Neural cell (in vitro differentiated cells): ENCODE measurements around the gene DENND5B.

Source experiments
- EP300 ChIP-seq: fragments of 450-650 bp; conservative IDR thresholded peaks from 2 replicates; pipeline ENCODE4 v1.6.1; 2014; ENCODE audit warnings: antibody characterized with exemption, mild to moderate bottlenecking, moderate library complexity; ENCODE audit not compliant: poor library complexity, severe bottlenecking
- EZH2 ChIP-seq: fragments of 200-600, 300-800 bp; shearing (Covaris generic), sonication (generic); IDR thresholded peaks from 2 replicates; pipeline ENCODE4 v1.6.1; 2014; ENCODE audit warnings: antibody characterized with exemption, low read length, borderline replicate concordance, mild to moderate bottlenecking; ENCODE audit not compliant: insufficient read depth, poor library complexity, severe bottlenecking
- RAD21 ChIP-seq: fragments of 450-650 bp; conservative IDR thresholded peaks from 2 replicates; pipeline ENCODE4 v1.6.1; 2014; ENCODE audit warnings: antibody characterized with exemption, mild to moderate bottlenecking, moderate library complexity
- TAF1 ChIP-seq: IDR thresholded peaks from 2 replicates; pipeline ENCODE4 v1.6.1; 2012; ENCODE audit warnings: low read depth
- TF ChIP-seq, protein P1 (sequence below): fragments of 450-650 bp; IDR thresholded peaks from 2 replicates; pipeline ENCODE4 v1.5.1; 2014; ENCODE audit warnings: antibody characterized with exemption, mild to moderate bottlenecking, moderate library complexity; ENCODE audit not compliant: poor library complexity, severe bottlenecking

DNA sequence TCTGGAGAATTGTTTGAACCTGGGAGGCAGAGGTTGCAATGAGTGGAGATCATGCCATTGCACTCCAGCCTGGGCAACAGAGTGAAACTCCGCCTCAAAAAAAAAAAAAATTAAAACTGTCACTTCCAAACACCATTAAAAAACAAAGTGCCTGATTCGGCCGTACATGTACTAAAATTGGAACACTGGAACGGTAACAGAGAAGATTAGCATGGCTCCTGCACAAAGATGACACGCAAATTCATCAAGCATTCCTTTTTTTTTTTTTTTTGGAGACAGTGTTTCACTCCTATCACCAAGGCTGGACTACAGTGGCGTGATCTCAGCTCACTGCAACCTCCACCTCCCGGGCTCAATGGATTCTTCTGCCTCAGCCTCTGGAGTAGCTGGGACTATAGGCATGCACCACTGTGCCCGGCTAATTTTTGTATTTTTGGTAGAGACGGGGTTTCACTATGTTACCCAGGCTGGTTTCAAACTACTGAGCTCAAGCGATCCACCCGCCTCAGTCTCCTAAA lies 224.8 kb downstream of the DENND5B start:
- TF ChIP-seq, protein P1, sequence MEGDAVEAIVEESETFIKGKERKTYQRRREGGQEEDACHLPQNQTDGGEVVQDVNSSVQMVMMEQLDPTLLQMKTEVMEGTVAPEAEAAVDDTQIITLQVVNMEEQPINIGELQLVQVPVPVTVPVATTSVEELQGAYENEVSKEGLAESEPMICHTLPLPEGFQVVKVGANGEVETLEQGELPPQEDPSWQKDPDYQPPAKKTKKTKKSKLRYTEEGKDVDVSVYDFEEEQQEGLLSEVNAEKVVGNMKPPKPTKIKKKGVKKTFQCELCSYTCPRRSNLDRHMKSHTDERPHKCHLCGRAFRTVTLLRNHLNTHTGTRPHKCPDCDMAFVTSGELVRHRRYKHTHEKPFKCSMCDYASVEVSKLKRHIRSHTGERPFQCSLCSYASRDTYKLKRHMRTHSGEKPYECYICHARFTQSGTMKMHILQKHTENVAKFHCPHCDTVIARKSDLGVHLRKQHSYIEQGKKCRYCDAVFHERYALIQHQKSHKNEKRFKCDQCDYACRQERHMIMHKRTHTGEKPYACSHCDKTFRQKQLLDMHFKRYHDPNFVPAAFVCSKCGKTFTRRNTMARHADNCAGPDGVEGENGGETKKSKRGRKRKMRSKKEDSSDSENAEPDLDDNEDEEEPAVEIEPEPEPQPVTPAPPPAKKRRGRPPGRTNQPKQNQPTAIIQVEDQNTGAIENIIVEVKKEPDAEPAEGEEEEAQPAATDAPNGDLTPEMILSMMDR: no peak
- TF ChIP-seq EZH2 (no peak), TAF1 (no peak), RAD21 (no peak), EP300 (no peak)
